GM21526 (cell line): ENCODE results near the gene TBCCD1.
"Not testable (repeated sequence)": the region's sequence is repeated elsewhere in the genome, so short reads cannot be mapped to it uniquely, and the experiment has no call there.

Source experiments
- ATAC-seq: cut with Tn5 transposase; IDR thresholded peaks from one replicate; pipeline ENCODE4 v1.9.1; 2021; ENCODE audit warnings: moderate library complexity; ENCODE audit not compliant: unreplicated experiment, low FRiP score

The TBCCD1 gene

DNA sequence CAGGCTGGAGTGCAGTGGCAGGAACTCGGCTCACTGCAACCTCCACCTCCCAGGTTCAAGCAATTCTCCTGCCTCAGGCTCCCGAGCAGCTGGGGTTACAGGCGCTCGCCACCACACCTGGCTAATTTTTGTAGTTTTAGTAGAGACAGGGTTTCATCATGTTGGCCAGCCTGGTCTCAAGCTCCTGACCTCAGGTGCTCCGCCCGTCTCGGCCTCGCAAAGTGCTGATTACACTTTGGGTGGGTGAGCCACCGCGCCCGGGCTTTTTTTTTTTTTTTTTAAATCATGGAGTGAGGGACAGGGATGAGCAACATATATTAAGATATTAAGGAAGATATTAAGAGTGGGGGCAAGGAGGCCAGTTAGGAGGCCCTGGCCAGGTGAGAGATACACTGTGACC, 2.2 kb upstream of the TBCCD1 start:
- ATAC-seq, result not testable (repeated sequence)

DNA sequence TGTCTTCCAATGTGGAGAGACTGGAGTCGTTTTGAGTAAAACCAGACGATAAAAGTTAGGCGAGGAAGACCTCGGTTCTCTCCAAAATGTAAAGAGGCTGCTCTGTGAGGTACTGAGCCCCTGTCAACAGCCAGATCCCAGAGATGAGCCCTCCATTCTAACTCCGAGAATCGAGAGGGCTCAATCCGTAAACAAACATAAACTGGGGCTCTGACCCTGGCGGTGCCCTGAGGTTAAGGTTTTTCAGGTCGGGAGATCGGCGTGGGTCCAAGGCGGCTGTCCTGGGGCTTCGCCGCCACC, 417 bp downstream of the TBCCD1 start:
- ATAC-seq, result no peak

DNA sequence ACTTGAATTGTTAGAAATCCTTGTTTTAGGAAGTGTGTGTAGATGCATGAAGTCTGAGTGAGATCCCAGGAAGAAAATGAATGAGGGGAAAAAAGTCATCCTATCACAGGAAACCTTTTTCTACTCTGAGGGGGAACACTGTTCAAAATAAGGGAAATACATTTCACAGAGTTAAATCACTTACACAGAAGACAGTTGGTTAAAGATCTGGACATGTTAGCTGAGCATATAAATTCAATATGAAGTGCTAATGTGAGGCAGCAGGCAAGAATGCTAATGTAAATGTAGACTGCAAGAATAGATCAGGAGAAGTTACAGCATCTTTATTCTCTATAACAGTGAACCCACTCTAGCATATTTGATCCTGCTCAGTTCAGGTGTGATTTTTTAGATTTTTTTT, 2.6 kb downstream of the TBCCD1 start:
- ATAC-seq, result no peak

DNA sequence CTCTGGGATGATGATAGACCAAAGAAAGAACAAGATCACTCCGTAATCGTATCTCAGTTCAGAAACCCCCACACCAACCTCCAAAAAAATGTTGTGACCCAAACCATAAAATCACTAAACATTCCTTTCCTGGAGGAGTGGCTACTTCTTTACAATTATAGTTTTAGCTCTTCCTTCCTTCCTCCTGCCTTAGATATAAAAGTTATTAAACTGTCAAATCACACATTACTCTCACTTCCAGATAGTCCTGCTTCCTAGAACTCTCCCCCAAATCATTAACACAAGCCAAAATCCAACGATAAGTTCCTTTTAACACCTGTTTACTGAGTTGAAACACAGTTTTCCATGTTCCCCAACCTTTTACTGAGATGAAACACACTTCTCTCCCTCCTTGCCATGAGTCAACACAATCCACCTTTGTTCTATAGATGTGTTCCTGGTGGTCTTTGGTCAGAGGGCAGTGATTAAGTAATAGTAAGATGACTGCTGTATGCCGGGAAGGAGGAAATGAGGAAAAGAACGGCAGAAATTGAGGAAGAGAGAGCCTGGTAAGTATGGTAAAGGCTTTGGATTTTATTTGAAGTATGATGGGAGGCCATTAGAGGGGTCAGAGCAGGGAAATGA, 14.6 kb downstream of the TBCCD1 start:
- no peak for ATAC-seq

DNA sequence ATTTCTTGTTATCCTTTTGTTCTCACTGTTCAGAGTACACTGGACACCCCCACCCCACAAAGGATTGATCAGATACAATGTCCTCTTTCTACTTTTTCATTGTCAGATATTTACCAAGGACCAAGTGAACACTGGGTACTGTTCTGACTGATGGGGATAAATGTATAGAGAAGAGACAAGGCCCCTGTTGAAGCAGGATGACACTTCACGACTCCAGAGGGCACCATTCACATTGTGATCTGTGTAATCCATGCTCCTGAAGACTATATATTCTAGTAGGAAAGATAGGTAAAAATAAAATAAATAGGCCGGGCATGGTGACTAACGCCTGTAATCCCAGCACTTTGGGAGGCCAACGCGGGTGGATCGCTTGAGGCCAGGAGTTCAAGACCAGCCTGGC, 15.8 kb downstream of the TBCCD1 start:
- ATAC-seq, result no peak

DNA sequence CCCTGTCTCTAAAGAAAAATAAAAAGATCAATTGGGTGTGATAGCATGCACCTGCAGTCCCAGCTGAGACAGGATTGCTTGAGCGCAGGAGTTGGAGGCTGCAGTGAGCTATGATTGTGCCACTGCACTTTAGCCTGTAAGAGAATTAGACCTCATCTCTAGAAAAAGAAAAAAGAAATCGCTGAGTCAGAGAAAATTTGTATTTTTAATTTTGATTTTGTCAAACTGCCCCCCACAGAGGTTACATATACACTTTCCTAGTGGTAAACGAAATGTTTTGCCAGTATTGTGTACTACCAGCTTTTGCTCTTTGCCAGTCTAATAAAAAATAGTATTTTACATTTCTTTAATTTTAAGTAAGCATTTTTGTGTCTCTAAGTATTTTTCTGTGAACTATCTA, 17.6 kb downstream of the TBCCD1 start:
- no peak for ATAC-seq

DNA sequence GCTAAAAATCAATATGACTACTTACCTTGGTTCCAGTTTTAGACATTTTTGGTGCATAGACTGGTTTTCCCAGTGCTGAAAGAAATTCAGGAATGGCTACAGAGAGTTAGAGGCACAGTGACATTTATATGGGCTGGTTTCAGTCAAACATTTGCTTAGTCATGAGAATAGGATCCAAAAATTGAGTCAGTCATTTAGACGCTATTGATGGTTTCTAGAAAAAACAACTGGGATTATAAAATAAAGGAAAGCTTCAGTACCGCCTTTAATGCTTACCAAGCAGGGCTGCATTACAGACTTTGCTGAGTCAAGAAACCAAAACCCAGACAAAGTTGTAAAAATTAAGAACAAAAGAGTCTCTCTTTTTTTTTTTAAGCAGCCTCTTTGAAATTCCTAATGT, 22.9 kb downstream of the TBCCD1 start, which contains the start of gene CRYGS:
Gene CRYGS (minus strand): TSS at position 100 of the 400 bp plus-strand sequence. CDS start 54 bp downstream, at position 46.
- ATAC-seq, result no peak

DNA sequence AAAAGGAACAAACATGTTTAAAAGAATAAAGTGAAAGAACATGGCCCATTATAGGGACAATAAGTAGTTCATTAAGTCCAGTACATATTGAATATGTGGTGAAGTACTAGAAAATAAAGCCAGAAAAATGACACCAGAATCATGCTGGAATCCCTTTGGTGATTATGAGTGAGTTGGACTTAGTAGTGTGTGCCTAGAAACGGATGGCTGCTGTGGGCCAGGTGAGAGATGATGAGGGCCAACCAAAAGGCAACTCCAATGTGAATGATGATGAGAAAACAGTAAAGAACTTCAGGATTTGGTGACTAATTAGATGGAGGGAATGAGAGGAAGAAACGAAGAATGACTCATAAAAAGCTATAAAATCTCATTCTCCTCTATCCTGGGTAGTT, 26.3 kb downstream of the TBCCD1 start:
- ATAC-seq, result no peak

DNA sequence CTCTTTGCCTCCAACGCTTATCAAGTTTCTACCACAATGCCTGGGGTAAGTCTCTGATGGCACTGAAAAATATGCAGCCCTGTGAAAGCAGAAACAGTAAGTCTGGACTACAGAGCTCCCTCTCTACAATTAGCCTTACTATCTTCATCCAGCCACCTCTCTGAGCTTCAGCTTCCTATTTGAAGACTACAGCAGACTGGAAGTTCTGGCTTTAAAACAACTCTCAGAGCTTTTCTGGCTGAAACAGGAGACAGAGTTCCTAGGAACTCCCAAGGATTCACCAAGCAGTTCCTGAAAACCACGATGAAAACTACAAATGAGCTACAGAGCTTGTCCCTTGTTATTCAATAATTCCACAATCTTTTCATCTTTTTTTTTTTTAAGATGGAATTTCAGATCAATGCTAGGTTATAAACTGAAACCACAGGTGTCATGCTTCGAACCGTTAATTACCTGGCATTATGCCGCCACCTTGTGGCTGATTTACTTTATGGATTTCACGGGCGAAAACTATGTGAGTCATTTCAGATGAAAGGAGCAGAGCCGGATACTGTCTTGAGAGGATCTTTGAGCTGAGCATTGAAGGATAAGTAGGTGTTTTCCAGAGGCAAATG, 26.8 kb downstream of the TBCCD1 start:
- peak; percentile 45 for ATAC-seq

DNA sequence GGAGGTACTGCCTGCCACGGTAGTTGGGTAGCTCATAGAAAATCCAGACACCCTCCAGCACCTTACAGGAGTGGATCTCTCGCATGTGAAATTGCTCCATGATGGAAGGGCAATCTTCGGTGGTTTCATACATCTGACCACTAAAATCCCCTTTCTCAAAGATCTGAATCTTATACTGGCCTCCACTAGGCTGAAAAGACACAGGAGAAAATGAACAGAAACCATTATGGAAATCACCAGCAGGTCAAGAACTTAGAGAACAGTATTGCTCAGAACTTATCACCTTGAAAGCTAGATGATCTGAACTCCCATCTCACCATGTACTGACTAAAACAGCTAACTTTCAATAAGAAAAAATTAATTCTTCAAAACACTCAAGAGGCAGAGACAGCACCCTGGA, 28.4 kb downstream of the TBCCD1 start:
- no peak for ATAC-seq

DNA sequence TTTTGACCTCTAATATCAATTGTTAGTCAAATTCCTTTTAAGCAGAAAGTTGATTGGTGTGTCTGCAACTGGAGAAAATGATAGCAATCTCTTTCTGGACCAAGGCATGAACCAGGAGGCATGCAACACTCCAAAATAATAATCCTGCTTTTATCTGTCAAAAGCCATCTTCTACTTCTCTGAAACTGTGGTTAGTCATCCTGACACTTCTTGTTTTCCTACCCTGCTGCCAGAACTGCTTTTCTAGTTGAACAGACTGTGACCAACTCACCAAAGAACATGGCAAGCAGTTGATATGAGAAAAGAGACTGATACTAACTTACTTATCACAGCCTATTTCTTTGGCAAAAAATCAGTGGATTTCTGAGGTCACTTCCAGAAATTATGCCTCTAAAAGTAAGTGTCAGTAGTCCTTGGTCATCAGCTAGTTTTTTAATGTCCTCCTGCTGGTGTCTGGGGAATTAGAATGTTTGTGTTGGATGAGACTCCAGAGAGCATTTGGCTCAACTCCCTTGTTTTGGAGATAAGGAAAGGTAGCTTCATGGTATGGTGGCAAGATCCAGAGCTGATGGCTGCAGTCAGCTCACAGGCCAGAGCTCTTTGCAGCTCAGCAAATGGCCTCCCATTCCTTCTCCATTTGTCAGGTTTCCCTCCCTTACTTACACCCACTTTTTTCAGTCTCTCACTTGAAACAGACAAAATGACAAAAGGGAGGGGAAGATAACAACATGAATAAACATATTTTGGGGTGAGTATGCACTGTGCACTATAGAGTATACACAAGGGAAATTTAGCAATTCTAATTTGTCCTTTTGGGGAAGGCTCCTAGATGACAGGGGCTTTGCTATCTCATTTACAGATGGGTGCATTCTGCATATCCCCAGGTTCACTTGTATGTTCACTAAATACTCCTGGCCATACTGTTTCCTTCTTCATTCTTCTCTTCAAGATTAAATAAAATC, 30.0 kb downstream of the TBCCD1 start:
- ATAC-seq, result no peak

DNA sequence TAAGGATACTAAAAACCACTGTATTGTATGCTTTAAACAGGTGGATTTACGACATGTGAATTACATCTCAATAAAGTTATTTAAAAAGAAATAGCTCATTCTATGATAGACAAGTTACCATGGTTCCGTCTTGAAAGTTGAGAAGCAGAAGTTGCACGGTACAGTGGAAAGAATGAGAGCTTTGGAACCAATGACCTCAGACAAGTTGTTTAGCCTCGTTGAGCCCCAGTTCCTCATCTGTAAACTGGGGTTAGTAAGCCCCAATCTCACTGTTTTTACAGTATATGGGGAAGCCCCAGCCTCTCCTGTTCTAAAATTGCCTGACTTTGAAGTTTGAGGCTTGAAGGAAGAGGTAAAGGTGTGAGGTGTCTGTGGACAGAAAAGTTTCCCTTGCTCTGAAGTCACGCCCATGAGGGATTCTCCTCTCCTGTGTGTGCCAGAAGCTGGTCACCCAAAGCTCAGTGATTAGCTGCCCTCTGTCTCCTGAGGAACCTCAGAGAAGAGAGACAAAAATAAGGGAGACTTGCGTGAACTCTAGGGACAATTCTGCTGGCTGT, 32.9 kb downstream of the TBCCD1 start:
- peak; percentile 74 for ATAC-seq

DNA sequence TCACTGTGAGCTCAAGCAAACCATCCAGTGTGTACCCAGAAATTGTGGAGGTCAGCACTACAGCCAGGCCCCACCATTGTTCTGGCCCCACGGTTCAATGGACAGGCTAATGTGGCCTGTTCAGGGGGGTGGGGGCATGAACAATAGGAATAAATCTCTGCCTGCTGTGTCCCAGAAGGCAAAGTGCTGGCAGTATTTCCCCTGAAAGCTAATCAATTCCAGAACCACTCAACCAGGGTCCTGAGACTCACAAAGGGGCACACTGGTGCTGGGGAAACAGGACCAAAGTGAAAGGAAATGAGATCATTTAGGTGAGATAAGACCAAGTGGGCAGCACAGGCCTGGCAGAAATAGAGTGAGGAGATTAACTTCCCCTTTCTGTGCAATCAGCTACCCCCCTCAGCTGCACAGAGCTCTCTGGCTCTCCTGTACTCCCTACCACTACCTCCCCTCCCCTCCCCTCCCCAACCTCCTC, 34.5 kb downstream of the TBCCD1 start:
- ATAC-seq, result peak; percentile 46

DNA sequence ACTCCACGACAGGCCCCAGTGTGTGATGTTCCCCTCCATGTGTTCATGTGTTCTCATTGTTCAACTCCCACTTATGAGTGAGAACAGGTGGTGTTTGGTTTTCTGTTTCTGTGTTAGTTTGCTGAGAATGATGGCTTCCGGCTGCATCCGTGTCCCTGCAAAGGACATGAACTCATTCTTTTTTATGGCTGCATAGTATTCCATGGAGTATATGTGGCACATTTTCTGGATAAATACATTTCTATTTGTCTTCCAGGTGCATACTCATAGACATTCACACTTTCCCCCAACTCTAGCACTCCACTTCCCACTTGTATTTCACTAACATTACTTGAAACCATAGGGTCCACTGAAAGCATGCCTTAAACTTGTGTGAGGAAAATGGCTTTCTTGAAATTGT, 35.4 kb downstream of the TBCCD1 start:
- not testable (repeated sequence) for ATAC-seq

DNA sequence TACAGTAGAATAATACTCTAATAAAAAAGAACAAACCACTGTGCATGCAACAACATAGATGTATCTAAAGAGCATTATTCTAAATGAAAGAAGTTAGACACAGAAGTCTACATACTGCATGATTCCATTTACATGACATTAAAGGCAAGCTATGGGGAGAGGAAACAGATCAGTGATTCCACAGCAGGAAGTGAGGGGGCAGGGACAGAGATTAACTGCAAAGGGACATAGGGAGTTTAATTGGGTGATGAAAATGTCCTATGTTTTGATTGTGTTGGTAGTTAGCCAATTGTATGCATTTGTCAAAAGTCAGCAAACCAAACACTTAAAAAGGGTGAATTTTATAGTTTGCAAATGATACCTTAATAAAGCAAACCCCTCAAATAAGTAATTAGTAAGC, 36.7 kb downstream of the TBCCD1 start:
- ATAC-seq, result no peak

DNA sequence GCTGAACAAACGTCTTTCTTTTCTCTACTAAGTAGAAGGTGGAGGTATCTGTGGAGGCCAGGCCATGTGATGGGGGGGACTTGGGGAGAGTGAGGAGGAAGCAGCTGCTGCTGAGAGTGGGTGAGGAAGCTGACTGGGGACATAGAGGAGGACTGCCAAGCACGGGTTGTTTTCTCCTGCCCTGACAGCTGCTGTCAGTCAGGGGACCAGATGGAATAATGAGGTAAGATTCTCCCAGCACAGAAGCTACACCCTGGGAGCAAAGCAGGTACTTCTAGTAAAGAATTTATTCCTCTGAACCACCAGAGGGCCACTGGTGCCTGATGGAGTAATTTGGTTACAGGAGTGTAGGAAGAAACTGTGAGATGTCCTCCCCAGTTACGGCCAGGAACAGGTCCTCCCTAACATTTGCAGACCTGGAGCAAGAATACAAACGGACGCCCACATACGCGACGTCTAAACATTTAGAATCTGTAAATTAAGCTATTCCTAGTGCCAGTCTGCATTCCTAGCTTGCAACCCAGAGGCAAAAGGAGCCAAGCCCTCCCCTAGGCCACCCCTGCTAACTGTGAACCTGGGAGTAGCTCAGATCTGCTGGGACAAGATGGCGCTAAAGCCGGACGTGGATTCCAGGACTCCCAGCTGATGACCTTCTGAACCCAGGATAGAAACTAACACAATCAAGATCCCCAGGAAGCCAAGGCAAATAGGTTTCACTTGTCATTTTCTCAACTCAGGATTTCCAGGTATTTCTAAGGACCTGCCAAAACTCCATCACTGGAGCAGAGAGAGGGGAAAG, 37.7 kb downstream of the TBCCD1 start:
- no peak for ATAC-seq

DNA sequence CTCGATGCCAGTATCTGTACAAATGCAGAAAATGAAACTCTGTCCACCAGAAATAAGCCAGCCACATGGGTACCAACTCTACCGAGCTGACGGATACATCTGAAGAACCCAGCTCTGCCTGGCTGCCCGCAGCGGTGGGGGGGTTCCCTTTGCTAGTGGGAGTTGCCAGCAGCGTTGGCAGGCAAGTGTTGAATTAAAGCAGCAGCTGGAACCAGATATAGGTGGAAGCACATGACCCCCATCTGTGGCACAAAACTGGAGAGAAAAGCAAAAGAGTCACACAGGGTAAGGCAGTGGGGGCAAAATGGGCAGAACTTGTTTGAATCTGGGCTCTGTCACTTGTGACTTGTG, 40.9 kb downstream of the TBCCD1 start:
- ATAC-seq, result no peak

DNA sequence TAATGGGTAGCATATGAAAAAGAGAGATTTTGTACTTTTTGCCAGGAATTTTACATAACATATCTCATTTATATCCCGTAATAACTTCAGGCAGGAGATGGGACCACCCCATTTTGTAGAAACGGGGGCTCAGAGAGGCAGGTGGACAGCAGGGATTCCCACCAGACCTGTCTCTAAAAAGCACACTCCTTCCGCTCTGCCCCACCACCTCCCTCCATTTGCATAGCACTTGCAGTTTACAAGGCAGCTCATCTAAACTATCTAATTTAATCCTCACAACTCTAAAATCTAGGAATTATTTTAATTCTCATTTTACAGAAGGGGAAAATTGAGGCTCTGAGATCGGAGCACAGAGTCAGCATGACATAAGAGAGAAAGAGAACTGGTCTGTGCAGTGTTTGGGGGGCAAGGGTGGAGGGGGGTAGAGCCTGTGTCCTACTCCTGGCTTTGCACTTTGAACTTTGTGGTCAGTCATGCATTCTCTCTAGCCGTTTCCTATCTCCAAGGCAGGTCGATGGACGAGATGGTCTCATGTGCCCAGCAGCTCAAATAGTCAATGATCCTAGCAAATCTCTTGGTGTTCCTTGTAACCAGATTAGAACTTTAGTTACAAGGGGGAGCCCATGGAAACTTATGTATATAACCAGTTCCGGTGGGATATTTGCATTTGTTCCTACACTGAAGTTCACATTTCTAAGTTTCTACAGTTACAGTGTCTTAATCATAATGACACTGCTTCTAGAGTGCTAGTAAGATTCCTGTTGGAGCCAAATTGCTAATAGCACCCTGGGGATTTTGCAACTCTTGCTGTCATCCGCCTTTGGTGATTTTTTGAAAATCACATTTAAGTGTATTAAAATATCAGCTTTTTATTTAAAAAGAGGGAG, 41.5 kb downstream of the TBCCD1 start:
- ATAC-seq, result no peak

DNA sequence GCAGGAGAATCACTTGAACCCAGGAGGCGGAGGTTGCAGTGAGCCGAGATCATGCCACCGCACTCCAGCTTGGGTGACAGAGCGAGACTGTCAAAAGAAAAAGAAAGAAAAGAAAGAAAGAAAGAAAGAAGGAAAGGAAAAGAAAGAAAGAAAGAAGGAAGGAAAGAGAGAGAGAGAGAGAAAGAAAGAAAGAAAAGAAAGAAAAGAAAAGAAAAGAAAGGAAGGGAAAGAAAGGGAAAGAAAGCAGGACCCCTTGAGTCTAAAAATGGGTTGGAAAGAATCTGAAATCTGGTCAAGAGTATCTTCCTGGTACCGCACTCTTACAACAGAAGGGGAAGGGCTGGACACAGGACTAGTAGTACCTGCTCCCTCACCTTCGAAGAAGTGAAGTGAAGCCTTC, 42.5 kb downstream of the TBCCD1 start:
- no peak for ATAC-seq

DNA sequence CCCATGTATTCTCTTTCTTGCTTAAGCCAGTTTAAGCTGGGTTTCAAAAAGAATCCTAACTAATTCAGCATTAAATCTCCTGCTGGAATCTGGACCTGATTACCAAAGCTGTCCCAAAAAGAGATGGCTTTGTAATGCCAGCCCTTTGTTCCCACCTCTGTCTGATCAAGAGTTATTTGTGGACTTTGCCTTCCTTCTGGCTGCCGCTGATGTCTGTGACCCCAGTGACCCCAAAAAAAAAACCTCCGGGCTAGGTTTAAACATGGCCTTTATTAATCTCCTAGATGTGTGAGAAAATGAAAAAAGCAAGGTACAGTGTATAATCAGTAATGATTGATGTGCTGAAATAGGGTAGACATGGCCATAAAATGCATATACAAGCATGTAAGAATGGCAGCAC, 43.7 kb downstream of the TBCCD1 start:
- no peak for ATAC-seq
